Heart left ventricle (tissue), 16 donors: ENCODE measurements around the gene EPGN. TPM values are rescaled to one million over a fixed set of nuclear protein-coding genes. Genes with fewer than 3 reads are reported as not detected.
A peak's percentile ranks its signal among the peaks of the same experiment; 100 is the strongest.

Experiments used
- ATAC-seq, 4 donors: fragments of 200-7000 bp; cut with Tn5 transposase; one replicate each; pipeline ENCODE4 v1.9.1; 2020 to 2022; ENCODE audit warnings: moderate library complexity in 4 of 4, mild to moderate bottlenecking in 3 of 4, moderate number of reproducible peaks in 1 of 4
- DNase-seq, 5 donors: peaks; one replicate each; pipeline ENCODE4 v3.0.0-alpha.2; 2020
- H3K27ac ChIP-seq, 12 donors: fragments of 200-600 bp; sonication (generic) in 4 of 12; one replicate each; pipeline versions ENCODE4 v1.5.0 to v1.8.0; 2016 to 2022; ENCODE audit warnings: mild to moderate bottlenecking in 2 of 12
- H3K27me3 ChIP-seq, 9 donors: fragments of 200-600 bp; sonication (generic) in 2 of 9; one replicate each; pipeline versions ENCODE4 v1.5.1 to v1.8.0; 2016 to 2022; ENCODE audit warnings: mild to moderate bottlenecking in 3 of 9
- H3K36me3 ChIP-seq, 9 donors: fragments of 200-600 bp; sonication (generic) in 2 of 9; one replicate each; pipeline versions ENCODE4 v1.5.0 to v1.8.0; 2018 to 2022; ENCODE audit warnings: mild to moderate bottlenecking in 2 of 9
- H3K4me1 ChIP-seq, 12 donors: fragments of 200-600 bp; sonication (generic) in 4 of 12; one replicate each; pipeline versions ENCODE4 v1.5.0 to v1.8.0; 2016 to 2022; ENCODE audit warnings: mild to moderate bottlenecking in 3 of 12
- H3K4me3 ChIP-seq, 12 donors: fragments of 200-600 bp; sonication (generic) in 4 of 12; one replicate each; pipeline versions ENCODE4 v1.5.0 to v1.8.0; 2017 to 2022; ENCODE audit warnings: mild to moderate bottlenecking in 9 of 12, moderate library complexity in 4 of 12
- H3K9me3 ChIP-seq, 12 donors: fragments of 200-600 bp; sonication (generic) in 4 of 12; one replicate each; pipeline versions ENCODE4 v1.5.0 to v1.8.0; 2016 to 2022; ENCODE audit warnings: mild to moderate bottlenecking in 1 of 12
- POLR2A ChIP-seq, 2 donors: fragments of 450-650 bp; IDR thresholded peaks; one replicate each; pipeline ENCODE4 v1.6.1; 2017; ENCODE audit warnings: antibody characterized with exemption in 2 of 2, mild to moderate bottlenecking in 2 of 2, moderate library complexity in 2 of 2
- WGBS, 4 donors: extraction: QIAGEN DNeasy Blood & Tissue Kit in 2 of 4; methylation state at CpG; one replicate each; pipeline versions ENCODE4 v1.1.5 to v1.1.7; 2013 to 2018; 5-methylcytosine and 5-hydroxymethylcytosine counted together
- intact Hi-C, 10 donors: fragments of 100-400 bp; cut with DNase I; formaldehyde crosslinking; loops; one replicate each; pipeline versions ENCODE4 v1.11.1 to v1.14.2; 2022
- polyA plus RNA-seq, 2 donors: library from polyadenylated mRNA; stranded (reverse); fragments of 200-250 nt; gene quantifications; one replicate each; pipeline ENCODE4 v1.2.3, GENCODE V29; 2013
- total RNA-seq, 9 donors: library from RNA; depleted of rRNA in 2 of 9; stranded (reverse); fragments of >200 nt in 2 of 9; fragmentation: NEBNext Ultra II Directional in 3 of 9; extraction: Animal tissue kit (Norgen Biotek cat#: 25700) in 3 of 9; gene quantifications; one replicate each; pipeline versions ENCODE4 v1.1.0 to v1.2.4, GENCODE V29; 2016 to 2023
- TF ChIP-seq, protein P1 (sequence below), 12 donors: fragments of 200-600 bp; sonication (generic) in 4 of 12; IDR thresholded peaks; one replicate each; pipeline versions ENCODE4 v1.5.0 to v1.8.0; 2018 to 2022; ENCODE audit warnings: antibody characterized with exemption in 12 of 12, mild to moderate bottlenecking in 5 of 12
- donor health status: ischemic (EF 13 %, LVEDD 7.1; RV severe dilation, severe dysfunction).
- donor health status: healthy with polysubstance abuse.
- donor health status: DM: no; HTN: yes; CAD: no.
- donor health status: DM: no; HTN: no; CAD: no.
- donor health status: ischemic (EF 25% LVEDD 6.9; RV normal size, moderate dysfunction).
- donor health status: ischemic (EF 25% LVEDD 5.7; RV mildly dilated, moderate dysfunction).
- donor health status: healthy.
- donor health status: DM: yes; HTN: yes; CAD: no.
- donor health status: ischemic (EF 35%, LVEDD 5.7; RV mildly dilated, moderate dysfunction).
- donor health status: nonischemic (EF 11% LVEDD 7.7; RV severe dilation, severe dysfunction).
- donor health status: DM: yes; HTN: yes; CAD: no.
- donor health status: PGD.
- donor health status: ischemic (EF 29% LVEDD 5.4; RV normal size, mild dysfunction).
- donor health status: nonischemic (EF 23%, LVEDD 6.1; RV moderate dilation, normal function).

Gene EPGN
- total and polyA plus RNA-seq, 11 donors, result 5.8 TPM; not detected in 10

DNA sequence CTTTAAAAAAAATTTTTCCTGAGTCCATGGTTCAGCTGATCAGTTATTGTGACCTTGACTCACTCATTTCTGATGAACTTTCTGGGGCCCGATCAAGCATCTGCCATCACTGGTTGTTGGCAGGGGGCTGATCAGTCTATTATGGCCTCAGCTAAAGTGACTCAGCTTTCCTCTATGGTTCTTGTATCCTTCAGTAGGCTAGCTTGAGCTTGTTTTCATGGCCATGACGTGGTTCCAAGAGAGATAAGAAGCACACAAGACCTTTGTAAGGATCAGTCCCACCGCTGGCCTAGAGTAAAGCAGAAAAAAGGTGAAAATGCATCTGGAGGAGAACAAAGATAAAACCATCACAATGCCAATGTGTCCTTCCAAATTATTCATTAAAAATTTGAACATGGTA, 29.8 kb upstream of the EPGN start:
- ATAC-seq, result no peak
- H3K36me3 ChIP-seq, result no peaks in the 10 kb centered on the region
- intact Hi-C loops, result no loop called here
- no peaks in the 10 kb centered on the region for H3K27me3 ChIP-seq
- no peak overlapping the region for H3K27ac ChIP-seq
- H3K4me1 ChIP-seq, result no peaks in the 10 kb centered on the region
- DNase-seq, result no peak
- no peaks in the 10 kb centered on the region for H3K9me3 ChIP-seq
- TF ChIP-seq, protein P1, sequence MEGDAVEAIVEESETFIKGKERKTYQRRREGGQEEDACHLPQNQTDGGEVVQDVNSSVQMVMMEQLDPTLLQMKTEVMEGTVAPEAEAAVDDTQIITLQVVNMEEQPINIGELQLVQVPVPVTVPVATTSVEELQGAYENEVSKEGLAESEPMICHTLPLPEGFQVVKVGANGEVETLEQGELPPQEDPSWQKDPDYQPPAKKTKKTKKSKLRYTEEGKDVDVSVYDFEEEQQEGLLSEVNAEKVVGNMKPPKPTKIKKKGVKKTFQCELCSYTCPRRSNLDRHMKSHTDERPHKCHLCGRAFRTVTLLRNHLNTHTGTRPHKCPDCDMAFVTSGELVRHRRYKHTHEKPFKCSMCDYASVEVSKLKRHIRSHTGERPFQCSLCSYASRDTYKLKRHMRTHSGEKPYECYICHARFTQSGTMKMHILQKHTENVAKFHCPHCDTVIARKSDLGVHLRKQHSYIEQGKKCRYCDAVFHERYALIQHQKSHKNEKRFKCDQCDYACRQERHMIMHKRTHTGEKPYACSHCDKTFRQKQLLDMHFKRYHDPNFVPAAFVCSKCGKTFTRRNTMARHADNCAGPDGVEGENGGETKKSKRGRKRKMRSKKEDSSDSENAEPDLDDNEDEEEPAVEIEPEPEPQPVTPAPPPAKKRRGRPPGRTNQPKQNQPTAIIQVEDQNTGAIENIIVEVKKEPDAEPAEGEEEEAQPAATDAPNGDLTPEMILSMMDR (IDR thresholded peaks at IDR 0.05), result no peak
- no peak for TF ChIP-seq POLR2A (IDR thresholded peaks at IDR 0.05)
- no peak overlapping the region for H3K4me3 ChIP-seq
- 80 to 91% (median 88%) methylated on average over 3 of the region's 3 CpGs for WGBS, 4 donors

DNA sequence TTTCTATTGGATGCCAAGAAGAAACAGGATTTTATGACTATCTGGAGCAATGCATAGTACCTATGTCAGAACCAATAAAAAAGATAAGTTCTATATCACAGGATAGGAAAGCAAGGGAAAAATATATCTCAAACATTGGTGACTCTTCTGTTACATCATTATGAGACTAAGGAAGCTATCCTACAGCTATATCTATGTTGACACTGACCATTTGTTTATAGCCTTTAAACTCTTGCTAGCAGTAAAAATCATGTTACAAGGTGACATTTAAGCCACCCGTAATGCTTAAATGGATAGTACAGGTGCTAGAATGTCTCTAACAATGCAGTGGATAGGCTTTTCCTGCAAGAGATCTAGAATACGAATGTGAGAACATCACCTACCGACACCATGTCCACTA, 28.6 kb upstream of the EPGN start:
- Histone ChIP-seq H3K9me3 (no peaks in the 10 kb centered on the region), H3K27ac (no peak overlapping the region), H3K27me3 (no peaks in the 10 kb centered on the region), H3K4me1 (no peaks in the 10 kb centered on the region), H3K4me3 (no peak overlapping the region), H3K36me3 (no peaks in the 10 kb centered on the region)
- 96 to 99% (median 98%) methylated on average over 3 of the region's 3 CpGs for WGBS, 4 donors
- DNase-seq (no peak), ATAC-seq (no peak)
- TF ChIP-seq, protein P1 (IDR thresholded peaks at IDR 0.05), result no peak
- no peak for TF ChIP-seq POLR2A (IDR thresholded peaks at IDR 0.05)
- intact Hi-C loops, result no loop called here

DNA sequence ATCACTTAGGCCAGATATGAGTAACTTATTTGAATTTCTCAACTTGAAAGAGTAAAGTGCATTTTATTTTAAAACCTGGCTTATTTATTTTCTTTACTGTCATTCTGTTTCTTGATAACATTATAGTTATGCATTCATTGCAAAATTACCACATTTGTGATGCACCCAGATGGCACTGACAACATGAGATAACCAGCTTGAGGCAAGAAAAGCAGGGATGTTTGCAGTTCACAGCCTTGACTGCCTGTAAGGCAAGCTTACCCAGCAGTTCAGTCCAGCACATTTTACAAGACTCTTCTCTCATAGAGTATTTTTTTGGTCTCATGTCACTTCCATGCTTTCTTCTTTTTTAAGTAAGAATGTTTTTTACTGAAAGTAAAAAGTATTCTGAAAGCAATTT, 25.3 kb upstream of the EPGN start:
- no peak for ATAC-seq
- TF ChIP-seq POLR2A (IDR thresholded peaks at IDR 0.05), result no peak
- TF ChIP-seq, protein P1 (IDR thresholded peaks at IDR 0.05), result no peak
- no peaks in the 10 kb centered on the region for H3K27me3 ChIP-seq
- H3K4me3 ChIP-seq, result no peak overlapping the region
- no peak for DNase-seq
- no peaks in the 10 kb centered on the region for H3K4me1 ChIP-seq
- no peaks in the 10 kb centered on the region for H3K9me3 ChIP-seq
- intact Hi-C loops, result no loop called here
- H3K36me3 ChIP-seq, result no peaks in the 10 kb centered on the region
- no peak overlapping the region for H3K27ac ChIP-seq

DNA sequence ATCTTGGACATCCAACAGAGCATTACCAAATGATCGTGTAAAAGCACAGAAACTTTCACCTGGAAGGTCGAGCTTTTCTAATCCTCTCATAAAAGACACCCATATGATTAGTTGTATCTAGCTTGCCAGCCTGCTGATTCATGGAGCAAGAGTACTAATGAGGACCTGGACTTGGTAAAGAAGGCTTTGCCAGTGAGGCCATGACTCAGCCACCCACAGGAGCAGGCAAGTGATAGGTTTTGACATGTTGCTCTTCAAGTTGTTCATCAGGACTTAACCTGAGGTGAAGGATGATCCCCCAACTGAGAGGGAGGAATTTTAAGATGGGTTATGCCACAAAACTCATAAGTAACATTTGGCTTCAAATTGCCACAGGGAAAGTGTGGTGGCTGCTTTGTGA, 24.7 kb upstream of the EPGN start:
- 54 to 68% (median 64%) methylated on average over 2 of the region's 2 CpGs for WGBS, 4 donors
- no peaks in the 10 kb centered on the region for H3K4me1 ChIP-seq
- H3K4me3 ChIP-seq, result no peak overlapping the region
- ATAC-seq (peak in 1 of 4 donors; percentile 33), DNase-seq (no peak)
- H3K9me3 ChIP-seq, result no peaks in the 10 kb centered on the region
- no peaks in the 10 kb centered on the region for H3K27me3 ChIP-seq
- no peaks in the 10 kb centered on the region for H3K36me3 ChIP-seq
- TF ChIP-seq, protein P1 (IDR thresholded peaks at IDR 0.05), result no peak
- TF ChIP-seq POLR2A (IDR thresholded peaks at IDR 0.05), result no peak
- no peak overlapping the region for H3K27ac ChIP-seq
- intact Hi-C loops, result no loop called here
